Ureter (tissue), 1 donor: ENCODE results near the gene KATNA1. TPM values are rescaled to one million over a fixed set of nuclear protein-coding genes. Genes with fewer than 3 reads are reported as not detected.
"Not testable (repeated sequence)": the region's sequence is repeated elsewhere in the genome, so short reads cannot be mapped to it uniquely, and the experiment has no call there.

Source experiments
- DNase-seq: peaks from one replicate; pipeline ENCODE4 v3.0.0-alpha.2; 2020; ENCODE audit warnings: low spot score
- total RNA-seq: library from RNA; stranded (reverse); gene quantifications from one replicate; pipeline ENCODE4 v1.2.4, GENCODE V29; 2023
- donor health status: DM: yes; HTN: yes; CAD: no.

The KATNA1 gene
- 16.4 TPM for total RNA-seq

DNA sequence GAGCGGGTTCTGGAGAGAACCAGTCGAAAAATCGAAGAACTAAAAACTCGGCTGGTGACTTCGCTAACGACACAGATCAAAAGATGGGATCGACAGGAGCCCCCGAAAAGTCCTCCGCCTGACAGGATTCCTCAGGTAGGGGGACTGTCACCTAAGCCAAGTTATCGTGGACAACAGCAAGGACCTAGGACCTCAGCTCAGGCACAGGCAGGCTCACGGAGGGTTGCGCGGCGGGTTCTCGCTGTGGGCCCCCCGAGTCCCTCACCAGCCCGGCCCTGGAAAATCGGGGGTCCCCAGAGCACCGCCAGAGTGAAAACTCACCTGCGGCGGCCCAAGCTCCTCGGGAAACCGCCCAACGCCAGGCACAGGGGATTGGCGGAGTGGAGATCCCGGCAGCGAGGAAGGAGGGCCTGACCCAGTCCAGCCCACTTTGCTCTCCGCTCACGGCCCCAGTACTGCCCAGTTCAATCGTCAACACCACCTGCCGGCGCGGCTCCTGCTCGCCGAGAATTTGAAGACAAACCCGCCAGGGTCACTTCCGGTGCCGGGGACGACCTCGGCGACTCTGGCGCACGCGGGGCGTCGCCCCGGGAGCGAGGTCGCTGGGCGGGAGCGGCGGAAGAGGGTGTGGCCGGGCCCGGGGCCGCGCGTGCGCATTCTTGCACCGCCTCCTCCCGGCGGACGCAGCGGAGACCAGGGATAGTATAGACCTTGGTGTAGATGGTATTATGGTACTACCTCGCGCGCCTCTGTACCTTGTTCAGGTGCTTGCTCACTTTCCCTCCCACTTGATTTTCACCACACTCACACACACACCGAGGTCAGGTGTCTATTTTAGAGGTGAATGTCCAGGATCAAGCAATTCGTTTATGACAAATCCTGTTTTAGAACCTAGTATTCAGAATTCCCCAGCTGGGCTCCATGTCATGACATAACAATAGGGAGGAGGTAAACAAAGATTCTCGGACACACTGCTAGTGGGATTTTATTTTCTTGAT, at the start of gene KATNA1:
Gene KATNA1, minus strand, starts transcription at position 567 of the 998 bp plus-strand sequence. CDS start 10,167 bp downstream, outside the sequence.
- DNase-seq: peak; percentile 86

DNA sequence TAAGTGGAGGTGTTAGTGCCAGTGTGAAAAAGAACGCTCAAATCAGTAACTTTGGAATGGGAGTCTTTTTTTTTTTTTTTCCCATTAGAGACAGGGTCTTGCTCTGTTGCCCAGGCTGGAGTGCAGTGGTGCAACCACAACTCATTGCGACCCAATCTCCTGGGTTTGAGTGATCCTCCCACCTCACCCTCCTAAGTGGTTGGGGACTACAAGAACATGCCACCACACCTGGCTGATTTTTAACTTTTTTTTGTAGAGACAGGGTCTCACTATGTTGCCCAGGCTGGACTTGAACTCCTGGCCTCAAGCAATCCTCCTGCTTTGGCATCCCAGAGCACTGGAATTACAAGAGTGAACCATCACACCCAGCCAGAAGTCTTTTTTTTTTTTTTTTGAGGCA, 49.7 kb upstream of the KATNA1 start:
- no peak for DNase-seq

DNA sequence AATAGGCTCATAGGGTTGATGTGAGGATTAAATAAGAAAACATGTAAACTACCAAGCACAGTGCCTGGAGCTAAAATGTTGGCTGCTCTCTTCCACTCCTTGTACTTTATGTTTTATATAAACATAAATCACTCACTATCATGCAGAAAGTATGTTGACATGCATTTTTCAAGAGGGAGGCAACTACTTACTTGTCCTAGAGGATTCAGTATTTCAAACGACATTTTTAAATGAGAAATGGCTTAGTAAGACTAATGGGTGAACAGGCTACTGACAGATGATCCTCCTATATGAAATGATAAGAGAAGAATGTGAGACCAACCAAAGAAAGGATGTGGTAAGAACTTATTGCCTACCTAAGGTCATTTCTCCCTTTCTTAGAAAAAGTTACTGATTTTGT, 48.4 kb upstream of the KATNA1 start:
- no peak for DNase-seq

DNA sequence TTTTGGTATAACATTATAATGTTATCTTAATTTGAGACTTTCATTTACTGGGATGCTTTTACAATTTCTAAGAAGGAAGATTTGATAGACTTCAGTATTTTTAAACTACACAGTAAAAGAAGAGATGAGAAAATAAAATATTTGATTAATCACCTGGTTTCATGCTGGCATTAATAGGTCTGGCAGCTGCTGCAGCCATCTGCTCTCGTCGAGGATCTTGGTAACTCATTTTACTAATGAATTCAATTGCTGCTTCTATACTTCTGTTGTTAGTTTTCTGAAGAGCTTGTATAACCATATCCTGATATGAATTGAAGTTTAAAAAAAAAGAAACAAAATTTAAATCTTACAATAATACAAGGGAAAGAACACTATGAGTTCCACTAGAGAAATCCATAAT, 46.4 kb upstream of the KATNA1 start:
- DNase-seq: no peak

DNA sequence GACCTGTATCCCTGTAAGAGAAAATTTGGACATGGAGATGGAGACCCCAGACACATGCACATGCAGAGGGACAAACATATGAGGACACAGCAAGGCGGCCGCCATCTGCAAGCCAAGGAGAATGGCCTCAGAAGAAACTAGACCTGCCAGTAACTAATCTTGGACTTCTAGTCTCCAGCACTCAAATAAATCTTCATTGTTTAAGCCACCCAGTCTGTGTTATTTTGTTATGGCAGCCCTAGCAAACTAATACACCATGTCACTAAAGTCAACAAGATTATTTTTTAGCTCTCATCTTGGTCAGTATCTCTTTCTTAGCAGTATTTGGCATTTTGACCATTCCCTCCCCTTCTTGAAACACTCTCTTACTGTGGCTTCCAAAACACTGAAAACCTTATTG, 42.7 kb upstream of the KATNA1 start:
- DNase-seq: no peak

DNA sequence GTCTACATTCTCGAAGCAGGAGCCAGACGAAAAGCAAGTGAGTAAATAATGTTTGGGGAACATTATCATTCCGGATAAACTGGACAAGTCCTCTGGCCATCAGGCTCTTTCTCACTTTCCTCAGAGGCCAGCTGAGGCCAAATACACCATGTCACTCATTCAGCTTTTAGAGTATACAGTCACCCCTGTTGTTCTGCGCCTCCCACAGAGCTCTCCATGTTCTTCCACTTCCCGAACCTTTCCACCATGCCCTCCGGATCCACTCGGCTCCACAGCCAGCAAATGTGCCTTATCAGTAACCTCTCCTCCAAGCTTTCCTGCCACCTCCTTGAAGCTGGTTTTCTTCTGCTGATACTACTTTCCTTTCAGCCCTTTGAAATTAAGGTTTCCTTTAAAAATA, 37.7 kb upstream of the KATNA1 start:
- DNase-seq: no peak

DNA sequence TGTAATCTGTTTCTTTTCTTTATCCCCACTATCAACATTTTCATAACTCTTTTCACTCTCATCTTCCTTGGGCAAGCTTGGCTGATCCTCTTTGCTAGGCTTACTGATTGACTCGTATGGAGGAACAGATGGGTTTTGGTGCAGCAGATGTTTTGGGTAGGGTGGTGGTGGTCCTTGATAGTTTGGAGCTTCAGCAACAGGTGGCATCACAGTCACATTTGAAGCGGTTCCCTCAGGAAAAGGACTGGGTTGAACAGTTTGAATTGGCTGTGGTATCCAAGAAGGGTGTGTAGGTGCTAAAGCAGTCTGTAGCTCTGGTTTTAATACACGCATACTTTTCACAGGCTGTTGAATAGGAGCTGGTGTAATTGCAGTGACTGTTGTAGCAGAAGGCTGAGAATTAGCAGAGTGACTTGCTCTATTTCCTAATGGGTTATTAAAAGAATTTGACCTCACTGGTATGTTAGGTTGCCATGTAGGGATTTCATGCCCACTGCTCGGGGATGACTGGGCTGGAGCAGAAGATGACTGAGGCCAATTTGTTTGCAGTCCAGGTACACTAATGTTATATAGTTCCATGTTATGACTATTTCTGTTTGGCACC, 34.8 kb upstream of the KATNA1 start:
- no peak for DNase-seq

DNA sequence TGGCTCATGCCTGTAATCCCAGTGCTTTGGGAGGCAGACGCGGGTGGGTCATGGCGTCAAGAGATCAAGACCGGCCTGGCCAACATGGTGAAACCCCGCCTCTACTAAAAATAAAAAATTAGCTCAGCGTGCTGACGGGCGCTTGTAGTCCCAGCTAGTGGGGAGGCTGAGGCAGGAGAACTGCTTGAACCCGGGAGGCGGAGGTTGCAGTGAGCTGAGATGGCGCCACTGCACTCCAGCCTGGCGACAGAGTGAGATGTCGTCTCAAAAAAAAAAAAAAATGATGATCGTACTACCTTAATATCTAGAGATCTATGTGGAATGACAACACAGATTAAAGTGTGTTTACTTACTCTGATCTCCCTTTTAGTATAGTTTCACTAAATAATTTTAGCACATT, 33.3 kb upstream of the KATNA1 start:
- not testable (repeated sequence) for DNase-seq

DNA sequence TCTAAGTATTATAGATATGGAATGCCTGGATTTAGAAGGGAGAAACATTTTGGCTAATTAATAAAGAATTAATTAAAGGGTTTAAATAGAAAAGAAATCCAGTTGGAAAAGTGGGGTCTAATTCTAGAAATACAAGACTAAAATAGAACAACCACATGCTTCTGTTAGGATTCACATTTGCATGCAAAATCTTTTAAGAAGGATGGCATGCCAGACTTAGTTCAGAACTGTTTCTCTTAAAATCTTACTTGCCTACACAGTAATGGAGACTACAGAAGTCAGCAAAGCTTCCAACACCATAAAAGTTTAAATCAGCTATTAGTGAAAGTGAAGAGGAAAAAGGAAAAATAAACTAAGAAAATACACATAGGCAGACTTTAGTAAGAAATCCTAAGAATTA, 32.7 kb upstream of the KATNA1 start:
- DNase-seq: no peak

DNA sequence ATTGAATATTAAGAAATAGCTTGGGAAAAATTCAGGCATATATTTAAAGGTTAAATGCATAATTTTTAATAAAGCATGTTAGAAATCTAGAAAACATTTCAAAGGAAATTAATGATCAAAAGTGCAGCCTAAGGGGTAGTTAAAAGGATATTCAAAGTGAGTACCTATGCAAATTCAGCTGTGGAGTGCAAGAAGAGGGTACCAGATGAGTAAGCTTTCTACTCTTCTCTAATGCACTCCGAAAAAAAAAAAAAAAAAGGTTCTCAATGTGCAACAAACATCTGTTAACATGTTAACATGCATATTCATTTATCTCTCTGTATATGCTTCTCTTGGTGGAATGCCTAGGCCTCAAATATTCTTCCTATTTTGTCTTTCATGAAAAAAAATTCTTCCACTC, 32.0 kb upstream of the KATNA1 start:
- no peak for DNase-seq

DNA sequence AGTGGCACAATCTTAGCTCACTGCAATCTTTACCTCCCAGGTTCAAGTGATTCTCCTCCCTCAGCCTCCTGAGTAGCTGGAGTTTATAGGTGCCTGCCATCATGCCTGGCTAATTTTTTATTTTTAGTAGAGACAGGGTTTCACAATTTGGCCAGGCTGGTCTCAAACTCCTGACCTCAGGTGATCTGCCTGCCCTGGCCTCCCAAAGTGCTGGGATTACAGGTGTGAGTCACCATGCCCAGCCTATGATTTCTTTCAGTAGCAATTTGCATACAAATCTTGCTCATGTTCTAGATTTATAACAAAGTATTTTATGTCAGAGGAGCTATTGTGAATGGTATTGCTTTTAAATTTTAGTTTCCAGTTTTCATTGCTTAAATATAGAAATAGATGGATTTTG, 23.8 kb upstream of the KATNA1 start:
- not testable (repeated sequence) for DNase-seq

DNA sequence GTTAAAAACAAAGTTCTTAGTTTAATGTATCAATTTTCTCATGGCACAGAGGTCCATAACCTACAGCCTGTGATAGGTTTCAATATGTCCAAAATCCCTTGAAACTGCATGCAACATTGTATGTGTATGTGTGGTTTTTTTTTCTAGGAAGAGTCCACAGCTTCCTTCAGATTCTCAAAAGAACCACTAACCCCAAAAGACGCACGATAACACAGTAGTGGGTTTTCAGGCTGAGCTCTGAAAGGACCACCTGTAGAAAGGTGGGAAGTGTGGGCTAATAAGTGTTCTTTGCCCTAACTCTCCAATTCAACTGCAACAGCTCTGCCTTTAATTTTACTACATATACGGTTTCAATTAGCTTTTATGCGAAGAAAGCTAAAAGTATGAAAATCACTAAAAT, 11.5 kb upstream of the KATNA1 start:
- no peak for DNase-seq

DNA sequence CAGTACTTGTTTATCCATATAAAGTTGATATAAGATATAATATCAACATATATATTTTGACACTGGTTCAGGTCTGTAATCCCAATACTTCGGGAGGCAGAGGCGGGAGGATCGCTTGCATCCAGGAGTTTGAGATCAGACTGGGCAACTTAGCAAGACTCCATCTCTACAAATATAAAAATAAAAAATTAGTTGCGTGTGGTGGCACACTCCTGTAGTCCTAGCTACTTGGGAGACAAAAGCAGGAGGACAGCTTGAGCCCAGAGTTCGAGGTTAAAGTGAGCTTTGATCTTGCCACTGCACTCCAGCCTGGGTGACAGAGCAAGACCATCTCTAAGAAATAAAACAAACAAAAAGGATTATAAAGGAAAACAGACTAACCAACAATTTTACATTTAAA, 8.9 kb upstream of the KATNA1 start:
- DNase-seq: no peak

DNA sequence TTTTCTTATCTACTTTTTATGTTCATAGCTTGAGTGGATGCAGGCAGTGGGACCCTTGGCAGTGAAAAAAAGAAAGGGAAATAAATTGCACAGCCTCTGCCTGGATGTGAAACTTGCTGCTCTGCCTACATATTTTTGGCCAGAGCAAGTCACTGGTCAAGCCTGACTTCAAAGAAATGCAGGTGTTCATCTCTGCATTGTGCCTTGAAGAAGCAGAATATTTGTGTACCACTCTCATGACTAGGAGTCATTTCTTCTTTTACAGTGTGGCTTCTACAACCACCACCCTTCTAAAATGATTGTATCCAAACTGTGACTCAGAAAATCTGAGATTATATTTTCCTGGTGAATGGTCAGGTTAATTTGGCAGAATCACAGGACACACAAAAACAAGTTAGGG, 2.5 kb upstream of the KATNA1 start:
- no peak for DNase-seq

DNA sequence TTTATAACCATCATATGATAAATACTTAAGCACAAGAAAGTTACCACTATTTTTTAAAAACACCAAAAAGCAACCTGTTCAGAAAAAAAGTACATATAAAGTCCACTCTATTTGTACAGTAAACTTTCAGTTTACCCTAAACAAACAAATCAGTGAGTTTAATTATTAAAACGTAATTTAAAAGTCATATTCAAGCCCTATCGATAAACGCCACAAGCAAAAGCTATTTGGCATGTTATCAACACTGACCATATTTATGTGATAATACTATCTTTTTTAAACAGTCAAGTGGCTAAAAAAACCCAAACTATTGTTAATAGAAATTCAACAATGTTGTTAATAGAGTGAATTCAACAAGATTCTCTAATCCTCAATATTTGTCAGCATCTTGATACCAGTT, 1.9 kb downstream of the KATNA1 start:
- no peak for DNase-seq

DNA sequence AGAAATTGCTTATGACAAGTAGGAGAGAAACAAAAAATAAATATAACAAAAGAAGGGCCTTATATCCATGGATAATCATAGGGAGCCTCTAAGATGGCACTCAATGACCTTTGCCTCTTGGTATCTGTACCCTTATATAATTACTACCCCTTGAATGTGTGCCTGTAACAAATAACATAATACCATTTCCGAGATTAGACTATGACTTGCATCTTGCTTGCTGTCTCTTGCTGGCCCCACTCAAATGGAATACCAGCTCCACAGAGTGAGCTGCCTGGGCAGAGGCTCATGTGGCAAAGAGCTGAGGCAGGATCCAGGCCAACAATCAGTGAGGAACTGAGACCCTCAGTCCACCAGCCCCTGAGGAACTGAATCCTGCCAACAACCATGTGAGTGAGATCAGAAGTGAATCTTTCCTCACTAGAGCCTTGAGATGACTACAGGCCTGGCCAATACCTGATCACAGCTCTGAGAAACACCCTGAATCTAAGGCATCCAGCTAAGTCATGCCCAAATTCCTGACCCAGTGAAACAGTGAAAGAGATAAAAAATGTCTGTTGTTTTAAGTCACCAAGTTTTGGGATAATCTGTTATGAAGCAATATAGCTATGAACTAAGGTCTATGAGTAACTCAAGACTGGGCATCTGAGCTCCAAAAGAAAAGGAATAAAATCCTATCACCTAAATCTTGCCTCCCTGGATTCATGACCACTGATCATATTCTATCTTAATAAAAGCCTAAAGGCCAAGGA, 5.5 kb downstream of the KATNA1 start:
- no peak for DNase-seq

DNA sequence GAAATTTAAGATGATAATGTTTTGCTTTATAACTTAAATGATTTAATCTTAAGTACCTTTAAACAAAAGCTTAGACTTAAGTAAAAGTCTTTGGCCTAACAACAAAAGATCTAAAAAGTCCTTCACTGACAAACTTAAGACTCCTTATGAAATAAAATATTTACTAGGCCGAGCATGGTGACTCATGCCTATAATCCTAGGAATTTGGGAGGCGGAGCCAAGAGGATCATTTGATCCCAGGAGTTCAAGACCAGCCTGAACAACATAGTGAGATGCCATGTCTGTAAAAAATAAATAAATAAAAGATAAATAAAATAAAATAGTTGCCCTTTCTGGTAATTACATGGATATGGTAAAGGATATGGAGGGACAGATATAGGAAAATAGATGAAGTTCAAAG, 12.4 kb downstream of the KATNA1 start:
- no peak for DNase-seq

DNA sequence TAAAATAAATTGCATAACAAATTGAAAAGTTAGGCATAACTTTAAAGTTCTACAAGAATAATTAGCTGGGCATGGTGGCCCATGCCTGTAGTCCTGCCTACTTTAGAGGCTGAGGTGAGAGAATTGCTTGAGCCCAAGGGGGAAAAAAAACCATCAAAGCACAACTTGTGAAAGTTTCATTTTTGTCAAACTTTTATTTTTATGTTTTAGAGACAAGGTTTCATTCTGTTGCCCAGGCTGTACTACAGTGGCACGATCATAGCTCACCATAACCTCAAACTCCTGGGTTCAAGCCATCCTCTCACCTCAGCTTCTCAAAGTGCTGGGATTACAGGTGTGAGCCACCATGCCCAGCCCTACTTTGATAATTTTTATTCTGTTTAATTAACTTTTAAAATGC, 14.2 kb downstream of the KATNA1 start:
- no peak for DNase-seq

DNA sequence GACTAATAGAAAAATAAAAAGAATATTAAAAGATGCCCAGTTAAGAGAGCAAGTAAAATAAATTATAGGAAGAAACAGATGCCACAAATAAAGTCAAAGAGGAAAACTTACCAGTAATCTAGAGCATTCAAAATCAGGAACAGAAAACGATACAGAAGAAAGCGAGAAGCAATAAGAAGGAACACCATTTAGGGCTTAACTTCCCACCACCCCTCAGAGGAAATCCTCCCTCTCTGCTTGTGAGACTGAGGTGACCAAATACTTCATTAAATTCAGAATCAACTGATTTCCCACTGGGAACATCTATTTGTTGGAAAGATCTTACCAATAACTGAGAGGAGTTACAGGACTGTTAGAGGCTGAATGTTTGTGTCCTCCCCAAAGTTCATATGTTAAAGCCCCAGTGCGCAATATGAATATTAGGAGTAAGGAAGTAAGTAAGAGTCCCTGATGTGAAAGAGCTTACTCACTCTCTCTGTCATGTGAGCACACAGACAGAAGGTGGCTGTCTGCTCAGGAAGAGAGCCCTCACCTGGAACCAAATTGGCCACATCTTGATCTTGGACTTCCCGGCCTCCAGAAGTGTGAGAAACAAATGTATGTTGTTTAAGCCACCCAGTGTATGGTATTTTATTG, 19.5 kb downstream of the KATNA1 start:
- no peak for DNase-seq

DNA sequence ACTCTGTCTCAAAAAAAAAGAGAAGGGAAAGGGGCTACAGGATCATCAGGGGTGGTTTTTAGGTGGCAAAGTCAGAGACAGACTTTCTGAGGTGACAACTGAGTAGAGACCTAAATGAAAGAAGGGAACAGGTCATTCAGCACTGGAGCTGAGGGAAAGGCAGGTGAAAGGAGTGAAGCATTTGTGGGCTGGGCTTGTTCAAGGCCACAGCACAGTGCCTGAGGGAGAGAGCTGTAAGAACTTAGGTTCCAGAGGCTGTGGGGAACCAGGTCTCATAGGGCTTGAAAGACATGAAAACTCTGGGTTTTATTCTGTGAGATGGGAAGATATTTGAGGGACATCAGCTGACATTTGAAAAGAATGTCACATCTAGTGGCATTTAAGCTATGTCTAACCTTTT, 20.8 kb downstream of the KATNA1 start:
- no peak for DNase-seq

DNA sequence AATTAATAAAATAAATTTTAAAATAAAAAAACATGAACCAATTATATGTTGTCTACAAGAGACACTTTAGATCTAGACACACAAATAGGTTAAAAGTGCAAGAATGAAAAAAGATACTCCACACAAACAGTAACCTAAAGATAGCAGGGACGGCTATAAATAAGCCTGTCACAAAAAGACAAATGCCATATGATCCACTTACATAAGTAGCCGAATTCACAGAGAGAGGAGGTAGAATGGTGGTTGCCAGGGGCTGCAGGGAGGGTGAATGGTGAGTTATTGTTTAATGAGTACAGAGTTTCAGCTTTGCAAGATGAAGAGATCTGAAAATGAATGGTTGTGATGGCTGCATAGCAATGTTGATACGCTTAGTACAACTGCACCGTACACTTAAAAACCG, 32.7 kb downstream of the KATNA1 start:
- DNase-seq: no peak

DNA sequence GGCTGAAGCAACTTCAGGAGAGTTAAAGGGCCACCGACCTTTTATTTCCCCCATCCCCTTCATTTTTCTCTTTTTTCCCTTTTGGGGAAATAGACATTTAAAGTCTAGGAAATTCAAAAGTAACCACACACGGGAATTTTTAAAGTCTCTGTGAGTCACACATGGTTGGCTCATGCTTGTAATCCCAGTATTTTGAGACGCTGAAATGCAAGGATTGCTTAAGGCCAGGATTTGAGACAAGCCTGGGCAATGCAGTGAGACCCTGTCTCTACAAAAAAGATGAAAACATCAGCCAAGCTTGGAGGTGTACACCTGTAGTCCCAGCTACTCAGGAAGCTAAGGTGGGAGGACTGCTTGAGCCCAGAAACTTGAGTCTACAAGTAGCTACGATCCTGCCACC, 34.2 kb downstream of the KATNA1 start:
- DNase-seq: no peak
